HG02678 (cell line): Measurements from ENCODE around the gene LGR4.
"Not testable (repeated sequence)": the region's sequence is repeated elsewhere in the genome, so short reads cannot be mapped to it uniquely, and the experiment has no call there.

Experiments
- ATAC-seq: cut with Tn5 transposase; IDR thresholded peaks from one replicate; pipeline ENCODE4 v1.9.1; 2021; ENCODE audit warnings: mild to moderate bottlenecking, moderate library complexity; ENCODE audit not compliant: unreplicated experiment

The LGR4 gene

DNA sequence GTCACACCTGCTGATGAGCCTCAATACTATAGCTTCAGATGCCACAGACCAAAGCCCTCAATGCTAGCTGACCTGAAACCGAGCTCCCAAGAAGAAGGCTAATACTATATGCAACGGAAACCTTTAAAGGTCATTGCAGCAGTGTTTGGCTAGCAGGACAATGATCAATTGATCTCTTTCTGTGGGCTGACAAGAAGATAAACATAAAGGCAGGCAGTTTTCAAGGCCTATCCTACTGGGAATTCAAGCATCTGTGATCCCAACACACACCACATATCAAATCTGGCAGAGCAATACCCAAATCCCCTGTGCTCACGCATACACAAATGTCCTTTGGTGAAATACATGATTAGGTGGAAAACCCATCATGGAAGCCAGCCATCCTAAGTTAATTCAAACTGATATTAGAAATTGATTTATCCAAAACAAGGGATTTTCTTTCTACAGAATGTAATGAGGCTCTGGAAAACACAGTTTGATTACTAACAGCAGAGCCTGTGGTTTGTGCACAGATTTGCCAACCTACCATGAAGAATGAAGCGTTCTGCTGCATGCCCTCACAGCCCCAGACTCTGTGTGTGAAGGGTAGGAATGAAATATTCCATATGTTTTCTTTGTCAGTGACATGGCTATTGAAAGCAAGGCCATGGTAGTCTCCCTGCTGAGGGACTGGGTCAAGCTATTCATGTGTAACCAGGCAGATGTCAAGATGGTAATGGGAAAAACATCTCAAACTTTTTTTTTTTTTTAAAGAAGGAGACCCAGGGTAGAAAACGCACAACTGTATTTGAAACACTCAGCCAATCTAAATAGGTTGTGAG is 12.2 kb downstream of the LGR4 start:
- ATAC-seq = no peak

DNA sequence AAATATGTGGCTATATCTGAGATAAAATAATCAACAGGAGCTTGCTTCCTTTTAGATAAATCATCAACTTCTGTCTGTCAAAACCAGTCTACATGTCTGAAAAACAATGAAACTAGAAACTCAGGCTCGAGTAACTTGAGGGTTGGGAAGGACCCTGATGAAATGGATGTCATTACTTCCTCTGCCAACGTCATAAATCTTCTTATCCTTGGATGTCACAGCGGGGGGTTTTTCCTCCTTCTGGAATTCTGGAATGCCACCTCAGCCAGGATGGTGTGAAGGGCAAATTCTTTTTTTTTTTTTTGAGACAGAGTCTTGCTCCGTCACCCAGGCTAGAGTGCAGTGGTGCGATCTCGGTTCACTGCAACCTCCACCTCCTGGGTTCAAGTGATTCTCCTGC is 13.4 kb downstream of the LGR4 start:
- ATAC-seq = no peak

GRCh38 chr11:27458182-27458581 is 14.4 kb downstream of the LGR4 start:
- no peak for ATAC-seq

DNA sequence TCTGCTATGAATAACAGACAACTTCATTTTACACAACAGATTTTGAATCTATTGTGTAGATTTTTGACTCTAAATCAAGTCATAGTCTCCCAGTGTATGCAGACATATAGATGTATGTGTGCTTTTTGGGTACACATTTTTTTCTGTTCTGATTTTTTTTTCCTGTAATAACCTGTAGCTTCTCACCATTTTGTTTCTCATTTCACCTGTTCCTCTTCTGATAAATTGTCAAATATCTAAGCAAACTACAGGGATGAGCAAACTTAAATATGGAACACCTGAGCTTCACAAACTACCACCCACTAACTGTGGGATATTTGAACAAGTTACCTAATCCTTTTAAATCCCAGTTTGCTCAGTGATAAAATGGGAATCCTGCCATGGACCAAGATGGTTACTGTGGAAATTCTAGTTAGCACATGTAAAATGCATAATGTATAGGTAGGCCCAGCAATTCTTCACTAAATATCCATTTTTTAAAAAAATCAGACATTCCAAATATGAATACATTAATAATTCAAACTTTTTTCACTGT is 15.7 kb downstream of the LGR4 start:
- no peak for ATAC-seq

DNA sequence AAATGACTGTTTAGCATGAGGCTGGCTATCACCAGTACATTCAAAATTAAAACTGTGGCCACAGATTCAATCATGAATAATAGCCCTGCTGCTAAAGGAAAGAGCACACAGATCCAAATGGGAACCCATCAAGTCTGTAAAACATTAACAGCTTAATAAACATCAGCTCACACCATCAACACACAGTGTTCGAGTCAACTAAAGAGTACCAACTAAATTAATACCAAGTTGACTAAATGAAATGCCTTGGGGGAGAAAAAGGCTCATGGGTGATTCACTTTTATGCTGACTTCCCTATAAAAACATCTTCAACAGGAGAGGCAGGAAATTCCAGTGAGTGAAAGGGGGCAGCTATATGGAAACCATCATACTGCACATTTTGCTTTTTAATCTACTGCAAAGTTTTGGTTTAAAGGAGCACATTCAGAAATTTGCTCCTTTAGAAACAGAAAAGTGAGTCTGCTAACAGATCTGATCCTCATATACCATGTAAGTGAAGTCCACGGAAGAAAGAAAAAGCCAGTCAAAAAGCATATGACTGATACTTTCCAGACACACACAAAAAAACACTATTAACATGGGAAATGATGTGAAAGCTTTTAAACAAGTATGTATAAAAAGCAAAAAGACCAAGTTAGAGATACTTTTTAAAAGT is 16.3 kb downstream of the LGR4 start:
- ATAC-seq = no peak

DNA sequence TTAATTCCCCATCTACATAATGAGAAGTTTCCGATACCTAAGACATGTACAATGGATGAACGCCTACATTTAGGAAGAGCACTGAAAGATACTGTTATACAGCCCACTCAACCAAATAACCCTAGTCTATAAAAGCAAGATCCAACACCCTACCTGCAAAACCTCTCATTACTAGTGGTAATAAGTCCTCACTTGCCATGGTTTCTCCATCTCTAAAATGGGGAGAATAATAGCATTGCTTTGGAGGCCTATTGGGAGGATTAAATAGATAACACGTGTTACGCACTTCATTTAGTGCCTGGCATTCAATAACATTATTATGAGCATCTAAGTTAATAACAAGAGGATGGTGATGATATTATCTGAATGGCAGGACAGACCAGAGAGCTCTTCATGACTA is 16.9 kb downstream of the LGR4 start:
- ATAC-seq = no peak

DNA sequence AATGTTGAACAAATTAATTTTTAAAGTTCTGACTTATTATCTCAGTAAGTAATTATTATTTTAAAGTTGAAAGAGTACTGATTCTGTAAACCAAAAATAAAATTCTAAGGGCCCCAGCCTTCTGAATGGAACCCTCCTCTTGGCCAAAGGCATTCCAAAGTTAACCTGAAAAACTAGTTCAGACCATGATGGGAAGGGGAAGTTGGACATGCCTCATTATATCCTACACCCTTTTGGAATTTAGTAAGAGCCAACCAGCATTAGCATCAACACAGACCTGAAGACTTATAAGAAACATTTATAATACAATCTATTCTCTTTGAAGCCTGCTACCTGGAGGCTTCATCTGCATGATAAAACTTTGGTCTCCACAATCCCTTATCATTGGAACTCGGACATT is 18.9 kb downstream of the LGR4 start:
- no peak for ATAC-seq

DNA sequence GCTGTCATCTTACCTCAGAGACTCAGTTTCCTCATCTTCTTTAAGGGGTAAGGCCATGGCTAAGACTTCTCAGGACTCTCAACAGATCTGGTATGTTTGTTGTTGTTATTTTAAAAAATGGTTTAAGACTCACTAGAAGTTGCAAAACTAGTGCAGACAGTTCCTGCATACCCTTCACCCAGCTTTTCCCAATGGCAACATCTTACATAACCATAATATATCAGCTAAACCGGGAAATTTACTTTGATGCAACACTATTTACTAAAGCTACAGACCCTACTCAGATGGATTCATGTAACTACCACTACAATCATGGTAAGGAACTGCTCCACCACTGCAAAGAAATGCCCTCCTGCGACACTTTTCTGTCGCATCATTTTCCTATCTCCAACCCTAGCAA is 20.4 kb downstream of the LGR4 start:
- ATAC-seq = no peak

DNA sequence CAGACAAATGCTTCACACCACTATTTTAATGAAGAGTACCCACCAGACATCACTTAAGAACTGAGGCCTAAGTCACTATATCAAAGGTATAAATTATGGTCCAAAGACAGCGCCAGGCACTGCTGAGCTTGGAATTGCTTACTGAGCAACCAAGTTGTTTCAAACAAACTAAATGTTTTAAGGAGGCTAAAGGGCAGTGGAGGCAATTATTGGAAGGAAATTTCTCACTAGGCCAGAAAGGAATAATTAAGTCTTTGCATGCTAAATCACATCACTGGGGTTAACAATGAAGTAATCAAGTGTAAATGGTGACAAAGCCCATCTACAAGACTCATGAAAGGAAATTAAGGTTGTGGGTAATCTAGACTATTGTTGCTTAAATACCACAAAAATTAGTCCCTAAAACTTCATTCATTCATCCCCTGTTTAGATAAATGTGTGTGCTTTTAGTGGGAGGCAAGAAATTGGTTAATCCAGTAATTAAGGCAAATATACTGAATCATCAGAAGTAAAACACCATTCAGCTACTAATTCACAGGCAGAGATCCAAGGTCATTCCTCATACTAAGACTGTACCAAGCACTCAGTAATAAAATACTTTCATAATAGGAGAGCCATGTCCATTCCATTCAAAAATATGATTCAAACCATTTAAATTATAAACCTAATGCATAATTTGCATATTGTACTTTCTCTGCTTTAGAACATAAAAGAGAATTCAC is 21.2 kb downstream of the LGR4 start:
- no peak for ATAC-seq

DNA sequence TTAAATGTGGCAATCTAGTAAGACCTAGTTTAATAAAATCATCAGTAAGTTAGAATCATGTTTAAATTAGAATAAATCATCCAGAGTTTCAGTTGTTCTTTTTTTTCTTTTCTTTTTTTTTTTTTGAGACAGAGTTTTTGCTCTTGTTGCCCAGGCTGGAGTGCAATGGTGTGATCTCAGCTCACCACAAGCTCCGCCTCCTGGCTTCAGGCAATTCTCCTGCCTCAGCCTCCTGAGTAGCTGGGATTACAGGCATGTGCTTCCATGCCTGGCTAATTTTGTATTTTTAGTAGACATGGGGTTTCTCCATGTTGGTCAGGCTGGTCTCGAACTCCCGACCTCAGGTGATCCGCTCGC is 24.4 kb downstream of the LGR4 start:
- ATAC-seq = not testable (repeated sequence)

- no peak for ATAC-seq
Observed at GRCh38 chr11:27447288-27448183, 25.1 kb downstream of the LGR4 start.

- ATAC-seq = no peak
Observed at GRCh38 chr11:27445625-27446024, 27.0 kb downstream of the LGR4 start.

DNA sequence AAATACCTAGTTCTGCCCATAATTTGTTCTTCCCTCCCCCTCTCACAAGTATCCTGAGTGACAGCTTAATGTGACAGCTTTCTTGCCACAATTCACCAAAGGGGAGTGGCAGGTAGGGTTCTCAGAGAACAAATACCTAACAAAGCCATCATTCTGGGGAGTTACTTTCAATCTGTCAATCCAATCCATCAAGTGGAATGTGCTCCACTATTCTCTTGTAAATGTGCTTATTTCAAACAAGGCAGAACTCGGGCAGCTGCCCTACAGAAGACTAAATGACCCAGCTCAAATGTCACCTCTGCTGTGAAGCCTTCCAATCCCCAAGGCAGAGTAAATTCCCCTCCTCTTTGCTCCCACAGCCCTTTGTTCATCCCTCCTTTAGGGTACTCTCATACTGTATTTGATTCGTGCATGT is 27.8 kb downstream of the LGR4 start:
- no peak for ATAC-seq

DNA sequence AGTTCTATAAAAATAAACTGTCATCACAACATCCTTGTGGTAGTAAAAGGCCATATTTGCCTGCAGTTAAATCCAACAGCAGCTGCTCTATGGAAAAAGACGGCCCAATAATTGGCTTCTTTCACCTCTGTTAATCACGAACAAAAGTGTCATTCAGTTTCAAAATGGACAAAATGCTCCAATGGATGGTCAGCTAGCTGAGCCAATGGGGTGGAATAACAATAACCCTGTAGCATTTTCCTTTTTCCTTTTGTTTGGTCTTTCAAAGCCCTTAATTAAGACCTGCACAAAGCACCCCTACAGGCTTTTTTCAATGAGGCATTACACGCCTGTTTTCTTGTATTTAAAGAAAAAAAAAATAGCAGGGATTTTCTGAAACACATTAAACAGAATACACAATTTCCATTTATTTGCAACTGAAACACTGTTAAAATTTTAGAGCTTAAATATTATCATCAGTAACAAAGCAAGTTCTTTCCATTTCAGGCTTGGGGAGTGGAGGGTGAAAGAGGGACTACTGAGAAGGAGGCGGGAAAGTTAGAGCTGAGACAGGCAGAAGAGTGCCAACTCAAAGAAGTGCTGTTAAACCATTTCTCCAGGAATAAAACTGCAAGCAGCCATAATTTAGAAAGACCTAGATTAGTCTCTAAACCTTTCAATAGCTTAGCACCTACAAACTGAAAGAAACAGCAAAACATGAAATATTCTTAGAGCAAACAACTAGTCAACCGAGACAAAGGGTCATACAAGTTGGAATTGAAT is 28.7 kb downstream of the LGR4 start:
- no peak for ATAC-seq

DNA sequence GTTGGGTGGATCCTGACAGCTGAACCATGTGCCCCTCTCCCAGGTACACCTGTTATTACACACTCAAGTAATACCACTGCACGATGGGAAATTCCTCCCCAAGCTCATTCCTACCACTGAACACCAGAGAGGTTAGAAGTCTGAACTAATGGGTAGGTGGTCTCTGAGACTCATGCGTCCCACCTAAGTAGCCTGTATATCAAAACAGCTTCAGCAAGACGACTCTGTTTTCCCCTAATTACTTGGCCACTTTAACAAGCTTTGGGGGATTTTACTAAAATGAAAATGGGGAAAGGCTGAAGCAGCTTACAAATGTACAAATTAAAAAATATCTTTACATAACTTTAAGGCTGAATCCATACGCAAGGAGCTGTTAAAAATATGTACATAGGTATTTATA is 29.4 kb downstream of the LGR4 start:
- ATAC-seq = no peak

DNA sequence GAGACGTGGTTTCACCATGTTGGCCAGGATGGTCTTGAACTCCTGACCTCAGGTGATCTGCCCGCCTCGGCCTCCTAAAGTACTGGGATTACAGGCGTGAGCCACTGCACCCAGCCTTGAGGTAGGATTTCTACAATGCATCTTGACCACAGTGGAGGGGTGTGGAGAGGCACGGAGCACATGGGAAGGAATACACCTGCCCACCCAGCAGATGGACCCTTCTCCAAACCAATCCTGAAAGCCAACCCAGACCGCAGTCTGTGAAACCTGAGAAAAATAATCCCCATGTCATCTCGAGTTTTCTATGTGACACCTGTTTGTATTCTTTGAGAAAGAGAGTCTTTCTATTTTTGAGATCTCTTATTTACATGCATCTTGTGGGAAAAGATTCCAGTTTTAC is 32.5 kb downstream of the LGR4 start:
- ATAC-seq = no peak

DNA sequence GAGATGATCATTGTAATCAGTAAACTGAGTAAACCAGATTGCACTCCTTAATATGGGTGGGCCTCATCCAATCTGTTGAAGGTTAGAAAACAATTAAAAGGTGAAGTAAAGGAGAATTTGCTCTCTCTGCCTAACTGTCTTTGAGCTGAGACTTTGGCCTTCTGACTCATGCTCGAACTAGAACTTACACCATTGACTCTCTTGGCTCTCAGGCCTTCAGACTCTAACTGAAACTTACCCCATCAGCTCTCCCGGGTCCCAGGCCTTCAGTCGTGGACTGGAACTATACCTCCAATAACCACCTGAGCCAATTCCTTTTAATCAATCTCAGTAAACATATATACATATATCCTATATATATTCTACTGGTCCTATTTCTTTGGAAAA is 34.0 kb downstream of the LGR4 start:
- ATAC-seq = no peak

DNA sequence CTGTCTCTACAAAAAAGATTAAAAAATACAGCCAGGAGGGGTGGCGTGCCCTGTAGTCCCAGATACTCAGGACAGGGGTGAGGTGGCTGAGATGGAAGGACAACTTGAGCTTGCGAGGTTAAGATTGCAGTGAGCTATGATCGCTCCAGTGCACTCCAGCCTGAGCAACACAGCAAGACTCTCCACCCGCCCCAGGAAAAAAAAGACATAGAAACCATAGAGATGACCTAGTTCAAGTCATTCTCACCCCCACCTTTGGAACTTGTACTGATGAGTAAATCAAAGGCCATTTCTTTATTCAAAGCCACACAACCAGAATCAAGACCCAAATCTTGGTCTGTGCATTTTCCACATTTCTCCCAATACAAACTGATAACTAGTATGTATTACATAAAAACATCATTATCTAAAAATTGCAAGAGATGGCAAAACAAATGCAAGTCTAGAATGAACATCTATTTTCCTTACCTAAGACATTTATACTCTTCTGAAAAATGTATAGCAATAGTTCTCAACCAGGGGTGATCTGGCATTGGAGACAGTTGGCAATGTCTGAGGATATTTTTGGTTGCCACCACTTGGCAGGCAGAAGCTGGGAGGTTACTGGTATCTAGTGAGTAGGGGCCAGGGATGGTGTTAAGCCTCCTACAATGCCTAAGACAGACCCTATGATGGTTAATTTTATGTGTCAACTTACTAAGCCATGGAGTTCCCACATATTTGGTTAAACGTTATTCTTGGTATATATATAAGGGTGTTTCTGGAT is 34.6 kb downstream of the LGR4 start:
- no peak for ATAC-seq

DNA sequence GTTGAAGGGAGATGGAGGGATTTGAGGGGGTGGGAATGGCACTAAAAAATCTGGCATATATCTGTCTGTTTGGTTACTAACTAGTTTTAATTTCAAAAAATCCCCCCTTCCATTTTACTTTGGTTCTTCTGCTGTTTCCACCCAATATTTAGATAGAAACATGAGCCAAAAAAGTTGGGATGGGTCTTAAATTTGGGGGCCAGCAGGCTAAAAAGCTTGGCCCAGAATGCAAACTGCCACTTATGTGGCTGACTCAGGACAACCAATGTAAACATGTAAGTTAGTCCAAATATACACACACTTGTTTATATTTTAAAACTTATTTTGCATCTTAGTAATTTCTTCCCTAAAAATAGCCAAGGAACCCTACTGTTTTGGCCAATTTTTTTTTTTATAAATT is 35.7 kb downstream of the LGR4 start:
- ATAC-seq = no peak
